ENCODE measurements around the gene UQCRC2. TPM values are rescaled to one million over a fixed set of nuclear protein-coding genes. Genes with fewer than 3 reads are reported as not detected.

Gene UQCRC2
- total and polyA plus RNA-seq, 2 experiments from 2014 or later: 129 to 166 TPM

DNA sequence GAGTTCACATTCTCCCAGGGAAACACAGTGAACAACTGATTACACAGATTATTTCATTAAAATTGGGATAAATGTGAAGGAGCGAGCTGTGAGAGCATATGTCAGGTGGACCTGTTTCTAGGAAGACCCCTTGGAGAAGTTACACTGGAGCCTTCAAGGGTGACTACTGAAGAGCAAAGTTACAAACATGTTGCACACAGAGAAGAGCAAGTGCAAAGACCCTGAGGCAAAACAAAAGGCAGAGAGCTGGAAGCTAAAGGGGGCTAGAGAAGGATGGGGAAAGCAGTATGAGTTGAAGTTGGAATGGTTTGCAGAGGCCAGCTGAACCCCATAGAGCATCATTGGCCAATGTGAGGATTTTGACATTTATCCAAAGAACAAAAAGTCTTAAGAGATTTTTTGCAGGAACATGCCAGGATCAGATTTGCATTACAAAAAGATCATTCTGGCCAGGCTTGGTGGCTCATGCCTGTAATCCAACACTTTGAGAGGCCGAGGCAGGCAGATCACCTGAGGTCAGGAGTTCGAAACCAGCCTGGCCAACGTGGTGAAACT is 33.6 kb downstream of the UQCRC2 start:
- Histone ChIP-seq H3K4me2 (no peak overlapping the region), H3K9me2 (replicated peaks; ENCODE audit: insufficient read depth) (no peaks in the 10 kb centered on the region), H3K27me3 (no peaks in the 10 kb centered on the region), H2AFZ (no peak overlapping the region), H3K36me3 (replicated peaks; ENCODE audit: insufficient read depth, low read depth) (no peaks in the 10 kb centered on the region), H3K4me1 (ENCODE audit: insufficient read depth) (no peaks in the 10 kb centered on the region), H3K4me3 (no peak overlapping the region), H3K9me3 (ENCODE audit: low read depth) (no peaks in the 10 kb centered on the region), H4K20me1 (ENCODE audit: insufficient read depth, poor library complexity, severe bottlenecking) (peaks cover 3% of the 10 kb centered on the region), H3K79me2 (no peaks in the 10 kb centered on the region), H3K27ac (no peak overlapping the region)
- TF ChIP-seq, protein P1, sequence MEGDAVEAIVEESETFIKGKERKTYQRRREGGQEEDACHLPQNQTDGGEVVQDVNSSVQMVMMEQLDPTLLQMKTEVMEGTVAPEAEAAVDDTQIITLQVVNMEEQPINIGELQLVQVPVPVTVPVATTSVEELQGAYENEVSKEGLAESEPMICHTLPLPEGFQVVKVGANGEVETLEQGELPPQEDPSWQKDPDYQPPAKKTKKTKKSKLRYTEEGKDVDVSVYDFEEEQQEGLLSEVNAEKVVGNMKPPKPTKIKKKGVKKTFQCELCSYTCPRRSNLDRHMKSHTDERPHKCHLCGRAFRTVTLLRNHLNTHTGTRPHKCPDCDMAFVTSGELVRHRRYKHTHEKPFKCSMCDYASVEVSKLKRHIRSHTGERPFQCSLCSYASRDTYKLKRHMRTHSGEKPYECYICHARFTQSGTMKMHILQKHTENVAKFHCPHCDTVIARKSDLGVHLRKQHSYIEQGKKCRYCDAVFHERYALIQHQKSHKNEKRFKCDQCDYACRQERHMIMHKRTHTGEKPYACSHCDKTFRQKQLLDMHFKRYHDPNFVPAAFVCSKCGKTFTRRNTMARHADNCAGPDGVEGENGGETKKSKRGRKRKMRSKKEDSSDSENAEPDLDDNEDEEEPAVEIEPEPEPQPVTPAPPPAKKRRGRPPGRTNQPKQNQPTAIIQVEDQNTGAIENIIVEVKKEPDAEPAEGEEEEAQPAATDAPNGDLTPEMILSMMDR (IDR thresholded peaks at IDR 0.05; ENCODE audit: poor library complexity): no peak
- TF ChIP-seq EZH2 (IDR thresholded peaks at IDR 0.05; ENCODE audit: borderline replicate concordance) (no peak), EZH2phosphoT487 (IDR thresholded peaks at IDR 0.05; ENCODE audit: low read depth, severe bottlenecking, unreplicated experiment) (no peak)
- DNase-seq (ENCODE audit: low spot score): no peak
- 97% methylated on average over 4 of the region's 4 CpGs for WGBS (ENCODE audit: low lambda C conversion rate, missing lambda C conversion rate)

DNA sequence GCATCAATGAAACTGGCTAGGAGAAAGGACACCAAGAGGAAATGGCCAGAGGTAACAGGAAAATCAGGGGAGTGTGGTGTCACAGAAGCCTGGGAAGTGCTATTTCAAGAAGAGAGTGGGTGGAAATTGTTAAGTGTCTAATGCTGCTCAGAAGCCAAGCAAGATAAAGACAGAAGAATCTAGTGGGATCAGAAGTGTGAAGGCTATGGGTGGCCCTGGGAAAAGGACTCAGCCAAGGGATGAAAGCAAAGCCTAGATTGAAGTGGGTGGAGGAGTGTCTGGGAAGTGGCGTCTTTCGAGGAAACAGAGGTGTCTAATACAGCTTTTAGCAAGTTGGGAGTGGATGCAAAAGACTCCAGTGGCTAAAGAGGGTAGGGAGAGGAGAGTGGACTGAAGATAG is 34.3 kb downstream of the UQCRC2 start:
- Histone ChIP-seq H4K20me1 (ENCODE audit: insufficient read depth, poor library complexity, severe bottlenecking) (peaks cover under 1% of the 10 kb centered on the region), H3K4me1 (ENCODE audit: insufficient read depth) (no peaks in the 10 kb centered on the region), H3K27me3 (no peaks in the 10 kb centered on the region), H2AFZ (no peak overlapping the region), H3K9me3 (ENCODE audit: low read depth) (no peaks in the 10 kb centered on the region), H3K4me3 (no peak overlapping the region), H3K9me2 (replicated peaks; ENCODE audit: insufficient read depth) (no peaks in the 10 kb centered on the region), H3K79me2 (no peaks in the 10 kb centered on the region), H3K27ac (no peak overlapping the region), H3K36me3 (replicated peaks; ENCODE audit: insufficient read depth, low read depth) (no peaks in the 10 kb centered on the region), H3K4me2 (no peak overlapping the region)
- DNase-seq (ENCODE audit: low spot score): no peak
- no peak for TF ChIP-seq EZH2 (IDR thresholded peaks at IDR 0.05; ENCODE audit: borderline replicate concordance)
- TF ChIP-seq, protein P1 (IDR thresholded peaks at IDR 0.05; ENCODE audit: poor library complexity): no peak
- no peak for TF ChIP-seq EZH2phosphoT487 (IDR thresholded peaks at IDR 0.05; ENCODE audit: low read depth, severe bottlenecking, unreplicated experiment)
- WGBS (ENCODE audit: low lambda C conversion rate, missing lambda C conversion rate): 95% methylated on average over 2 of the region's 2 CpGs

DNA sequence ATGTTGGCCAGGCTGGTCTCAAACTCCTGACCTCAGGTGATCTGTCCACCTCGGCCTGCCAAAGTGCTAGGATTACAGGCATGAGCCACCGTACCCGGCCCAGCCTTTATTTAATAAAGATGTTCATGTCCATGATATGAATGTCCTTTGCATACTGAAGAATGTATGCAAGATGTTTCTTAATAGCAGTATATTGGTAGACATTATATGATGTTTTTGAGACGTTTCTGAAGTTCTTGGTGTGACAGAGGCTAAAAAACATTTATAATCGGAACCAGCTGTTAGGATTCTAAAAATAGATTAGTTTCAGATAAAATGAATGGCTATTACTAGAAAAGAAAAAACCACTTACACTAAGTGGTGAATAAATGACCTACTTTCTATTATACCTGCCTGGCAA is 36.0 kb downstream of the UQCRC2 start:
- DNase-seq (ENCODE audit: low spot score): no peak
- Histone ChIP-seq H3K27ac (no peak overlapping the region), H2AFZ (no peak overlapping the region), H3K36me3 (replicated peaks; ENCODE audit: insufficient read depth, low read depth) (no peaks in the 10 kb centered on the region), H3K4me3 (no peak overlapping the region), H3K79me2 (no peaks in the 10 kb centered on the region), H3K9me2 (replicated peaks; ENCODE audit: insufficient read depth) (no peaks in the 10 kb centered on the region), H4K20me1 (ENCODE audit: insufficient read depth, poor library complexity, severe bottlenecking) (no peaks in the 10 kb centered on the region), H3K27me3 (no peaks in the 10 kb centered on the region), H3K4me1 (ENCODE audit: insufficient read depth) (no peaks in the 10 kb centered on the region), H3K4me2 (no peak overlapping the region), H3K9me3 (ENCODE audit: low read depth) (no peaks in the 10 kb centered on the region)
- 84% methylated on average over 5 of the region's 5 CpGs for WGBS (ENCODE audit: low lambda C conversion rate, missing lambda C conversion rate)
- no peak for TF ChIP-seq EZH2 (IDR thresholded peaks at IDR 0.05; ENCODE audit: borderline replicate concordance)
- TF ChIP-seq EZH2phosphoT487 (IDR thresholded peaks at IDR 0.05; ENCODE audit: low read depth, severe bottlenecking, unreplicated experiment): no peak
- TF ChIP-seq, protein P1 (IDR thresholded peaks at IDR 0.05; ENCODE audit: poor library complexity): no peak

Measured in hepatocyte (in vitro differentiated cells).